ENCODE data around the gene DHX15.

Gene DHX15

DNA sequence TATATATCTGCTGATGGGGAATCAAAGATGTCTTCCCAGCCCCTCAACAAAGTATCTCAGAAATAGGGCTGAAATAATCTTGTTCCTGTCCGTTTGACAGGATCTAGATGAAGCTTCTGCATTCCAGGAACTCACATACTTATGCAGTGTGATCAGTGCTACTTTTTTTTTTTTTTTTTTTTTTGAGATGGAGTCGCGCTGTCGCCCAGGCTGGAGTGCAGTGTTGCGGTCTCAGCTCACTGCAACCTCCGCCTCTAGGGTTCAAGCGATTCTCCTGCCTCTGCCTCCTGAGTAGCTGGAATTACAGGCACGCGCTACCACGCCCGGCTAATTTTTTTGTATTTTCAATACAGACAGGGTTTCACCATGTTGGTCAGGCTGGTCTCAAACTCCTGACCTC, 36.4 kb downstream of the DHX15 start:
- Histone ChIP-seq H3K9me2 (replicated peaks; ENCODE audit: control insufficient read depth, low read length) (no peaks in the 10 kb centered on the region), H3F3A (ENCODE audit: control insufficient read depth, insufficient read depth) (peaks cover 15% of the 10 kb centered on the region), H3K27ac (ENCODE audit: low read depth, low read length) (no peak overlapping the region), H3K4me1 (ENCODE audit: control insufficient read depth, low read length) (peaks cover 11% of the 10 kb centered on the region), H4K20me1 (ENCODE audit: control insufficient read depth, insufficient read depth, low read depth, low read length) (peaks cover 53% of the 10 kb centered on the region), H3K79me2 (ENCODE audit: control insufficient read depth, low read length) (peaks cover 97% of the 10 kb centered on the region), H3K9me3 (ENCODE audit: control insufficient read depth, insufficient read depth, low read length) (no peaks in the 10 kb centered on the region), H3K36me3 (ENCODE audit: control insufficient read depth, low read length) (peaks cover 89% of the 10 kb centered on the region), H3K4me3 (ENCODE audit: low read length) (no peak overlapping the region), H3K27me3 (ENCODE audit: control insufficient read depth, low read length) (no peaks in the 10 kb centered on the region), H3K4me2 (ENCODE audit: low read length) (no peak overlapping the region)
- TF ChIP-seq EZH2phosphoT487 (IDR thresholded peaks at IDR 0.05; ENCODE audit: borderline replicate concordance, low read length) (no peak), CTCF (IDR thresholded peaks at IDR 0.05; ENCODE audit: low read depth, low read length, poor library complexity, severe bottlenecking) (no peak)

DNA sequence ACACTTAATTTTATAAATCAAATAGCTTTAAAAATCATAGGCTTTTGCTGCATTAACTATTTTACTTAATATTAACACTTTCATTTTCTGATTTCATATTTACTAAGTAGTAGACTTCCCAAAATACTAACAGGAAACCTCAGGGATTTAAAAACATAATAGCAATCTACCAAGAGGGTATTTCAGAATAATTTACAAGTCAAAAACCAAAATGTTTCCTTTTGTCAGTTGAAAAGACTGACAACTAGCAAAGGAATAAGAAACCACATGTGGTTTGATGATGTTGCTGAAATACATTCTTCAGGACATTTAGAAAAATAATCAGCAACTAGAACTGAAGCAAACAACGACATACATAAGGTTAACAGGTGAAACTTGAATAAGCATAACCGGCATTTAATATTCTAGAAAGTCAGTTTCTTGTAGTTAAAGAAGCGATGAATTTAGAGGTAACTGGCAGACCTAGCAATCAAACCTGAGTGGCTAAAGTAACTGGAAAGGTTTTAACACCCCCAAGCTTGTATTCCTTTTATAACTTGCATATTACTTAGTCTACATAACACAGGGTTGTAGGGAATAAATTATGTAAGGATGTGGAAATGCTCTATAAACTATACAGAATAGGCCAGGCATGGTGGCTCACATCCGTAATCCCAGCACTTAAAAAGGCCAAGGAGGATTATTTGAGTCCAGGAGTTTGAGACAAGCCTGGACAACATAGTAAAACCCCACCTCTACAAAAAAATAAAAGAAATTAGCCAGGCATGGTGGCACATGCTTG, 40.0 kb downstream of the DHX15 start:
- Histone ChIP-seq H3K4me2 (ENCODE audit: low read length) (no peak overlapping the region), H3K9me2 (replicated peaks; ENCODE audit: control insufficient read depth, low read length) (no peaks in the 10 kb centered on the region), H3K27me3 (ENCODE audit: control insufficient read depth, low read length) (no peaks in the 10 kb centered on the region), H4K20me1 (ENCODE audit: control insufficient read depth, insufficient read depth, low read depth, low read length) (peaks cover 43% of the 10 kb centered on the region), H3K4me3 (ENCODE audit: low read length) (no peak overlapping the region), H3K9me3 (ENCODE audit: control insufficient read depth, insufficient read depth, low read length) (no peaks in the 10 kb centered on the region), H3K27ac (ENCODE audit: low read depth, low read length) (no peak overlapping the region), H3K4me1 (ENCODE audit: control insufficient read depth, low read length) (peaks cover 11% of the 10 kb centered on the region), H3K36me3 (ENCODE audit: control insufficient read depth, low read length) (peaks cover 95% of the 10 kb centered on the region), H3K79me2 (ENCODE audit: control insufficient read depth, low read length) (peaks cover 95% of the 10 kb centered on the region), H3F3A (ENCODE audit: control insufficient read depth, insufficient read depth) (peaks cover 3% of the 10 kb centered on the region; the same call in 1 of the 2 replicates)
- TF ChIP-seq CTCF (IDR thresholded peaks at IDR 0.05; ENCODE audit: low read depth, low read length, poor library complexity, severe bottlenecking) (no peak), EZH2phosphoT487 (IDR thresholded peaks at IDR 0.05; ENCODE audit: borderline replicate concordance, low read length) (no peak)

- H3K4me1 ChIP-seq (ENCODE audit: control insufficient read depth, low read length): no peaks in the 10 kb centered on the region
- peaks cover 4% of the 10 kb centered on the region; the same call in 1 of the 2 replicates for H3F3A ChIP-seq (ENCODE audit: control insufficient read depth, insufficient read depth)
- no peaks in the 10 kb centered on the region for H3K9me3 ChIP-seq (ENCODE audit: control insufficient read depth, insufficient read depth, low read length)
- no peak overlapping the region for H3K27ac ChIP-seq (ENCODE audit: low read depth, low read length)
- peaks cover 82% of the 10 kb centered on the region for H3K79me2 ChIP-seq (ENCODE audit: control insufficient read depth, low read length)
- no peak overlapping the region for H3K4me3 ChIP-seq (ENCODE audit: low read length)
- no peak overlapping the region for H3K4me2 ChIP-seq (ENCODE audit: low read length)
- peaks cover 18% of the 10 kb centered on the region for H4K20me1 ChIP-seq (ENCODE audit: control insufficient read depth, insufficient read depth, low read depth, low read length)
- TF ChIP-seq CTCF (IDR thresholded peaks at IDR 0.05; ENCODE audit: low read depth, low read length, poor library complexity, severe bottlenecking) (no peak), EZH2phosphoT487 (IDR thresholded peaks at IDR 0.05; ENCODE audit: borderline replicate concordance, low read length) (no peak)
- H3K36me3 ChIP-seq (ENCODE audit: control insufficient read depth, low read length): peaks cover 98% of the 10 kb centered on the region
- H3K9me2 ChIP-seq (replicated peaks; ENCODE audit: control insufficient read depth, low read length): no peaks in the 10 kb centered on the region
- H3K27me3 ChIP-seq (ENCODE audit: control insufficient read depth, low read length): no peaks in the 10 kb centered on the region
These were observed 47.3 kb downstream of the DHX15 start for GRCh38 chr4:24537025-24537424.
